ENCODE results near the gene CTIF.

CTIF gene

DNA sequence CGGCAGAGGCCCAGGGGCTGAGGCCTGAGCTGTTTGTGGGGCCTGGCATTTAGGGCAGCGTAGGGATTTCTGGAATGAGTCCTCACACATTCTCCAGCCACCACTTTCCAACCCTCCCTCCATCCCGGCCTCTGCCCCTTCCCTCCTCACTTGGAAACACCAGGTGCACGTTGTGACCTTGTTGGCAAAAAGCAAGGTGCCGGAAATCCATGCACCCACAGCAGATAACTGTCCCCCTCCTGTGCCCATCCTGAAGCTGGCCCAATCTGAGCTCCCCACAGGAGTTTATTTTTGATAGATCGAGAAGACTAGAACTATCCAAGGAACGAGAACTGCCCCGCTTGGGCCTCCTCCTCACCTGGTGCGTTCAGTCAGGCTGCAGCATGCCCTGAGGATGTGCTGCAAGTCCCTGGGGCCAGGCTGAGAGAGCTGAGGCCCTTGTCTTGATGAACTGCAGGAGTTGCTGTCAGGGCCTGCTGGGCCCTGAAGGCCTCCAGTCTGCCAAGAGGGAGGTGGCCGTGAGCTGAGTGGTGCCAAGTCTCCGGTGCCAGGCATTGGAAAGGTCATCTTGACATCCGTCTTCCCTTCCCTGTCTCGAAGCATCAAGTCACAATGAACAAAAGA lies 55.8 kb downstream of the CTIF start:
- H3K4me3 ChIP-seq (ENCODE audit: insufficient read depth, low read length, poor library complexity, severe bottlenecking): no peak overlapping the region
- TF ChIP-seq EZH2phosphoT487 (conservative IDR thresholded peaks at IDR 0.05; ENCODE audit: low read length): no peak
- TF ChIP-seq, protein P1, sequence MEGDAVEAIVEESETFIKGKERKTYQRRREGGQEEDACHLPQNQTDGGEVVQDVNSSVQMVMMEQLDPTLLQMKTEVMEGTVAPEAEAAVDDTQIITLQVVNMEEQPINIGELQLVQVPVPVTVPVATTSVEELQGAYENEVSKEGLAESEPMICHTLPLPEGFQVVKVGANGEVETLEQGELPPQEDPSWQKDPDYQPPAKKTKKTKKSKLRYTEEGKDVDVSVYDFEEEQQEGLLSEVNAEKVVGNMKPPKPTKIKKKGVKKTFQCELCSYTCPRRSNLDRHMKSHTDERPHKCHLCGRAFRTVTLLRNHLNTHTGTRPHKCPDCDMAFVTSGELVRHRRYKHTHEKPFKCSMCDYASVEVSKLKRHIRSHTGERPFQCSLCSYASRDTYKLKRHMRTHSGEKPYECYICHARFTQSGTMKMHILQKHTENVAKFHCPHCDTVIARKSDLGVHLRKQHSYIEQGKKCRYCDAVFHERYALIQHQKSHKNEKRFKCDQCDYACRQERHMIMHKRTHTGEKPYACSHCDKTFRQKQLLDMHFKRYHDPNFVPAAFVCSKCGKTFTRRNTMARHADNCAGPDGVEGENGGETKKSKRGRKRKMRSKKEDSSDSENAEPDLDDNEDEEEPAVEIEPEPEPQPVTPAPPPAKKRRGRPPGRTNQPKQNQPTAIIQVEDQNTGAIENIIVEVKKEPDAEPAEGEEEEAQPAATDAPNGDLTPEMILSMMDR (IDR thresholded peaks at IDR 0.05; ENCODE audit: insufficient read depth, low read length, poor library complexity, severe bottlenecking): no peak
- no peak overlapping the region for H2AFZ ChIP-seq (ENCODE audit: low read depth, low read length, severe bottlenecking)
- H3K9ac ChIP-seq (ENCODE audit: low read length): no peak overlapping the region
- H3K9me3 ChIP-seq (ENCODE audit: insufficient read depth, low read length): no peaks in the 10 kb centered on the region
- H3K4me2 ChIP-seq (ENCODE audit: low read depth, low read length, poor library complexity, severe bottlenecking): no peak overlapping the region
- H3K9me2 ChIP-seq (replicated peaks; ENCODE audit: insufficient read depth, low read length): no peaks in the 10 kb centered on the region
- H3K27ac ChIP-seq (ENCODE audit: low read depth, low read length): no peak overlapping the region
- no peaks in the 10 kb centered on the region for H3K27me3 ChIP-seq (ENCODE audit: low read length)
- no peaks in the 10 kb centered on the region for H3K79me2 ChIP-seq (ENCODE audit: insufficient read depth, low read length)
- no peaks in the 10 kb centered on the region for H3F3A ChIP-seq (ENCODE audit: insufficient read depth)
- H3K36me3 ChIP-seq (ENCODE audit: low read length): no peaks in the 10 kb centered on the region
- no peaks in the 10 kb centered on the region for H4K20me1 ChIP-seq (ENCODE audit: low read depth, low read length)

DNA sequence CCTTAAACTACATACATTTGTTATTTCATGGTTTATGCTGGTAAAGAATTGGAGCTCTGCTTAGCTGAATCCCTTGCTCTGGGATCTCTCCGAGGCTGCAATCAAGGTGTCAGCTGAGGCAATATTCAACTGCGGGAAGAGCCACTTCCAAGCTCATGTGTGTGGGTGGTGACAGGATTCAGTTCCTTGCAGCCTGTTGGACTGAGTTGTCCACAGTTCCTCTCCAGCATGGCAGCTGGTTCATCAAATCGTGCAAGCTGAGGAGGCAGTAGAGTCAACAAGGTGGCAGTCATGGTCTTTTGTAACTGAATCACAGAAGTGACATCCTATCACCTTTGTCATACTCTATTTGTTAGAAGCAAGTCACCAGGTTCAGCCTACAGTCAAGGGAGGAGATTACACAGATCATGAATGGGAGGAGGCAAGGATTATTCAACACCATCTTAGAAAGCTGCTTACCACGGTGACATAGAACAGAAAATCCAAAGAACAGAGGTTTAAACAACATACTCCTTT lies 56.9 kb downstream of the CTIF start:
- no peaks in the 10 kb centered on the region for H3K79me2 ChIP-seq (ENCODE audit: insufficient read depth, low read length)
- no peak overlapping the region for H3K4me3 ChIP-seq (ENCODE audit: insufficient read depth, low read length, poor library complexity, severe bottlenecking)
- no peak overlapping the region for H3K4me2 ChIP-seq (ENCODE audit: low read depth, low read length, poor library complexity, severe bottlenecking)
- no peak overlapping the region for H3K9ac ChIP-seq (ENCODE audit: low read length)
- no peaks in the 10 kb centered on the region for H3K9me3 ChIP-seq (ENCODE audit: insufficient read depth, low read length)
- no peaks in the 10 kb centered on the region for H4K20me1 ChIP-seq (ENCODE audit: low read depth, low read length)
- H3K27me3 ChIP-seq (ENCODE audit: low read length): no peaks in the 10 kb centered on the region
- H3K36me3 ChIP-seq (ENCODE audit: low read length): no peaks in the 10 kb centered on the region
- H3F3A ChIP-seq (ENCODE audit: insufficient read depth): no peaks in the 10 kb centered on the region
- H3K27ac ChIP-seq (ENCODE audit: low read depth, low read length): no peak overlapping the region
- TF ChIP-seq EZH2phosphoT487 (conservative IDR thresholded peaks at IDR 0.05; ENCODE audit: low read length): no peak
- TF ChIP-seq, protein P1 (IDR thresholded peaks at IDR 0.05; ENCODE audit: insufficient read depth, low read length, poor library complexity, severe bottlenecking): no peak
- H3K9me2 ChIP-seq (replicated peaks; ENCODE audit: insufficient read depth, low read length): no peaks in the 10 kb centered on the region
- H2AFZ ChIP-seq (ENCODE audit: low read depth, low read length, severe bottlenecking): no peak overlapping the region

- H3K4me2 ChIP-seq (ENCODE audit: low read depth, low read length, poor library complexity, severe bottlenecking): no peak overlapping the region
- H2AFZ ChIP-seq (ENCODE audit: low read depth, low read length, severe bottlenecking): no peak overlapping the region
- no peak overlapping the region for H3K27ac ChIP-seq (ENCODE audit: low read depth, low read length)
- no peak overlapping the region for H3K9ac ChIP-seq (ENCODE audit: low read length)
- H3K4me3 ChIP-seq (ENCODE audit: insufficient read depth, low read length, poor library complexity, severe bottlenecking): no peak overlapping the region
- H3K9me3 ChIP-seq (ENCODE audit: insufficient read depth, low read length): no peaks in the 10 kb centered on the region
- H3K36me3 ChIP-seq (ENCODE audit: low read length): no peaks in the 10 kb centered on the region
- no peaks in the 10 kb centered on the region for H3F3A ChIP-seq (ENCODE audit: insufficient read depth)
- no peak for TF ChIP-seq EZH2phosphoT487 (conservative IDR thresholded peaks at IDR 0.05; ENCODE audit: low read length)
- TF ChIP-seq, protein P1 (IDR thresholded peaks at IDR 0.05; ENCODE audit: insufficient read depth, low read length, poor library complexity, severe bottlenecking): no peak
- no peaks in the 10 kb centered on the region for H4K20me1 ChIP-seq (ENCODE audit: low read depth, low read length)
- H3K79me2 ChIP-seq (ENCODE audit: insufficient read depth, low read length): no peaks in the 10 kb centered on the region
- H3K27me3 ChIP-seq (ENCODE audit: low read length): no peaks in the 10 kb centered on the region
- no peaks in the 10 kb centered on the region for H3K9me2 ChIP-seq (replicated peaks; ENCODE audit: insufficient read depth, low read length)
These were observed 58.3 kb downstream of the CTIF start for GRCh38 chr18:48597110-48597509.
